ENCODE results near the gene ROR1.

GRCh38 chr1:63812071-63812700 lies 38.4 kb downstream of the ROR1 start:
- no peak for TF ChIP-seq CTCF (IDR thresholded peaks at IDR 0.05)
- TF ChIP-seq POLR2A (IDR thresholded peaks at IDR 0.05) = no peak

Data from thyroid gland (tissue), 4 donors.